ES-I3 (cell line): ENCODE results near the gene SEMA3A.

Experiments
- H3K36me3 ChIP-seq: 2 replicates; pipeline ENCODE4 v1.6.1; 2013; ENCODE audit warnings: mild to moderate bottlenecking, low read length, control low read depth, moderate library complexity; ENCODE audit not compliant: insufficient read depth
- H3K4me1 ChIP-seq: 2 replicates; pipeline ENCODE4 v1.6.1; 2013; ENCODE audit warnings: mild to moderate bottlenecking, control low read depth, low read length; ENCODE audit not compliant: insufficient read depth
- H3K9ac ChIP-seq: 2 replicates; pipeline ENCODE4 v1.6.1; 2013; ENCODE audit warnings: low read depth, mild to moderate bottlenecking, low read length, moderate library complexity
- H3K9me3 ChIP-seq: 2 replicates; pipeline ENCODE4 v1.6.1; 2013; ENCODE audit warnings: mild to moderate bottlenecking, low read length, moderate library complexity; ENCODE audit not compliant: control insufficient read depth, insufficient read depth

The SEMA3A gene

DNA sequence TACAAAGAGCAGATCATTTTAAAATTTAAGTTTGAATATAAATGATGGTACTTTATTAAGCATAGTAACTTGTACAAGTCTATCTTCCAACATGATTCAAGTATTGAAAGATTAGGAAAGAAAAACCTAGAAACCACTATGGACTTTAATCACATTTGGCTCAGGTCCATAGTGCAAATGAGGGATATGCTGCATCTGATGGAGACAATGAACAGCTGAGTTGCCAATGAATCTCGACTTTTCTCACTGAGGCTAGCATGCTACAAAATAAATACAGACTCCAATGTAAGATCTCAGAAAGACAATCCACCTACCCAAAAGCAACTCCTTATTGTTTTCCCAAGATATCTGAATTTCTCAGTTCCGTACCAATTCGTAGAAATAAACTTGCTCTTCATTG lies 89.8 kb downstream of the SEMA3A start:
- peaks cover 23% of the 10 kb centered on the region for H3K4me1 ChIP-seq
- H3K36me3 ChIP-seq: no peaks in the 10 kb centered on the region
- H3K9ac ChIP-seq: no peak overlapping the region
- no peaks in the 10 kb centered on the region for H3K9me3 ChIP-seq

DNA sequence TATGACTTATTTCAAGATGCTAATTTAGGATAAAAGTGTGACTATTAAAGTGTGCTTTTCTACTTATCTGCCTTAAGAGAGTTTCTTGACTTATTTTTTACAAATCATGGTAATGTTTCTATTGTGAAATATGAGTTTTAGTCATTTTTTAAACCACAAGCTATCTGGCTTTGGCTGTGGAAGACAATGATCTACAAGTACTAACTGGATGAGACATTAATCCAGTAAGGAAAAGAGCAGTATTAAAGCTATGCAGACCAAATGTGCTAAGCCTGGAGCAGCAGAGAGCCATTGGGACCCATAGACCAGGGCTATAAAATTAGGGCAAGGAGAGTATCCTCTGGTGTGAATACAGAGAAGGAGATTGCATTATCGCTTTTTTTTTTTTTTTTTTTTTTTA lies 92.4 kb downstream of the SEMA3A start:
- Histone ChIP-seq H3K4me1 (peaks cover 7% of the 10 kb centered on the region; the same call in 1 of the 2 replicates), H3K9me3 (no peaks in the 10 kb centered on the region), H3K9ac (no peak overlapping the region), H3K36me3 (no peaks in the 10 kb centered on the region)

GRCh38 chr7:84100866-84101265 lies 93.7 kb downstream of the SEMA3A start:
- H3K9me3 ChIP-seq: no peaks in the 10 kb centered on the region
- no peak overlapping the region for H3K9ac ChIP-seq
- peaks cover 4% of the 10 kb centered on the region; the same call in 1 of the 2 replicates for H3K4me1 ChIP-seq
- no peaks in the 10 kb centered on the region for H3K36me3 ChIP-seq

DNA sequence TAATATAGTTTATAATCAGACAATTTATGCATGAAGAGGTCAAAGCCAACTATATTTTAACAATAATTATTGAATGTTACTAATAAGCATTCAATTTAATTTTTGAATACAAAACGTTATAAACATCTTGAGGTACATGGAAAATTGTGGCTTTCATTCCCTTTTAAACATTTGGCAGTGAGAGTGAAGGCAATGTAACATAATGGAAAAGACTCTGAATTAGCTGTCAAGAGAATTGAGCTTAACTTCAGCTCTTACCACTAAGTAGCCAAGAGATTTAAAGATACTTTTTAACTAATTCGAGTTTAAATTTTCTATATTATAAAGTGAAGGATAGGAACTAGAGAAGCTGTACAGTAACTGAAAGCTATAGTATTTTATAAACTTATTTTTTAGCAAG lies 98.6 kb downstream of the SEMA3A start:
- peaks cover 8% of the 10 kb centered on the region; the same call in 1 of the 2 replicates for H3K4me1 ChIP-seq
- H3K9me3 ChIP-seq: no peaks in the 10 kb centered on the region
- H3K9ac ChIP-seq: no peak overlapping the region
- H3K36me3 ChIP-seq: no peaks in the 10 kb centered on the region

GRCh38 chr7:84092207-84092606 lies 102.4 kb downstream of the SEMA3A start:
- Histone ChIP-seq H3K36me3 (no peaks in the 10 kb centered on the region), H3K4me1 (peaks cover 15% of the 10 kb centered on the region; the same call in 1 of the 2 replicates), H3K9ac (no peak overlapping the region), H3K9me3 (no peaks in the 10 kb centered on the region)

DNA sequence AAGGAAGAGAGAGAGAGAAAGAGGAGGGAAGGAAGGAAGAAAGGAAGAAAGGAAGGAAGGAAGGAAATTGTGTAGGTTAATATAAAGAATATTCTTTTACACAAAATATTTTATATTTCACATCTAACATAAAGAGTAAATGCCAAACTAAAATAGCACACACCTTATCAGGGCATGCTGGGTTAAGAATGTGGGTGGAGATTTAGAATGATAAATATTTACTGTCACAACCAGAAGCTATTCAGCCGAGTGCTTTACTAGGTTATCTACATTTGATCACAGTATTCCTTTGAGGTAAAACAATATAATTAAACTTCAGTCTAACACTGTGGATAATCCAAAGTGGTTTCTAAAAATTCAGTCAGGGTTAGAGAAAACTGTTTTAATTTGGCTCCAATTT lies 103.3 kb downstream of the SEMA3A start:
- peaks cover 15% of the 10 kb centered on the region; the same call in 1 of the 2 replicates for H3K4me1 ChIP-seq
- no peak overlapping the region for H3K9ac ChIP-seq

GRCh38 chr7:84088802-84089201 lies 105.8 kb downstream of the SEMA3A start:
- Histone ChIP-seq H3K36me3 (no peaks in the 10 kb centered on the region), H3K9me3 (no peaks in the 10 kb centered on the region), H3K9ac (no peak overlapping the region), H3K4me1 (peaks cover 15% of the 10 kb centered on the region)

More for the DNA sequence above, 103.3 kb downstream of the SEMA3A start:
- Histone ChIP-seq H3K36me3 (no peaks in the 10 kb centered on the region), H3K9me3 (no peaks in the 10 kb centered on the region)

GRCh38 chr7:84085998-84086397 lies 108.6 kb downstream of the SEMA3A start:
- Histone ChIP-seq H3K9me3 (no peaks in the 10 kb centered on the region), H3K36me3 (no peaks in the 10 kb centered on the region), H3K9ac (no peak overlapping the region), H3K4me1 (peaks cover 6% of the 10 kb centered on the region)

- no peaks in the 10 kb centered on the region for H3K9me3 ChIP-seq
- H3K4me1 ChIP-seq: peaks cover 6% of the 10 kb centered on the region
- no peak overlapping the region for H3K9ac ChIP-seq
- no peaks in the 10 kb centered on the region for H3K36me3 ChIP-seq
These were observed 109.4 kb downstream of the SEMA3A start for GRCh38 chr7:84085147-84085546.

GRCh38 chr7:84083846-84084245 lies 110.7 kb downstream of the SEMA3A start:
- Histone ChIP-seq H3K36me3 (no peaks in the 10 kb centered on the region), H3K9me3 (no peaks in the 10 kb centered on the region), H3K4me1 (peaks cover 2% of the 10 kb centered on the region), H3K9ac (no peak overlapping the region)

DNA sequence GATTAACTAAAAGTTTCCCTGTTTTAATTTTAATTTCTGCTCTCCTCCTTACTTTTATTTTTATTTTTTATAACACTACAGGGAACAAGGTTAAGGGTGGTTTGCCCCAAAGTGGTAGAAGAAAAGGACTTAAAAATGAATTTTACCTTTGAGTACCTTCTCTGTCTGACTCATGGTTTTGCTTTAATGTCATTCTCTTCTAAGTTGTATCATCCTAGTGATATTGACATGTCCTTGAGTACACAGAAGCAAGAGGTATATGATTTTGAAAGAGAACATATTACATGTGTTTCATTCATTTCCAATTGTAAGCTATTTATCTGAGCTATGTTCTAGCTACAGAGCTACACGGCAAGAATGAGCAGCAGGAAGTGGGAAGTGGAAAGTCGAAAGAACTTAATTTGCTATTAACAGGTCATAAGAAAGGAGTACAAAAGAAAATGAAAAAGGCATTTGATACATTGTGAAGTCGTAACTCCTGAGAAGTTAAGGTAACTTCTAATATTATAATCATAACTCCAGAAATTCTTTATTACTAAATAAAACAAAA lies 112.5 kb downstream of the SEMA3A start:
- H3K4me1 ChIP-seq: no peaks in the 10 kb centered on the region; the same call in 1 of the 2 replicates
- H3K9ac ChIP-seq: no peak overlapping the region
- no peaks in the 10 kb centered on the region for H3K36me3 ChIP-seq
- H3K9me3 ChIP-seq: no peaks in the 10 kb centered on the region

DNA sequence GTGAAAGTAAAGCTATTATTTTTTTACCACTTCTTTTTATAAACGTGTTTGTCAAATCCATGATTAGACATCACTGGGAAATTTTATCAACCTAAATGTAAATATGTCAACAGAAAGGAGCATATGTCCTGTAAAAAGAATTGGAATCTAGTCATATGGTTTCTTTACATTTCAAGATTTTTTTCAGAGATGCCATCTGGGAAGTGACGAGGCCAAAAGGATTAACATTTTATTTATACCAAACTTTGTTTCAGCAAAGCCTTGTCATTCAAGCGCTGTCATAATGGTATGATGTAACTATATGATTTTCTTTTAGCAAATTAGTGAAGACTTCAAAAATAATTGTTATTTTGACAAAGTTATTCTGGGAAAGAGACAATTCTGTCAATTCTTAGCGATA lies 117.3 kb downstream of the SEMA3A start:
- Histone ChIP-seq H3K36me3 (no peaks in the 10 kb centered on the region), H3K9ac (no peak overlapping the region), H3K9me3 (no peaks in the 10 kb centered on the region)

DNA sequence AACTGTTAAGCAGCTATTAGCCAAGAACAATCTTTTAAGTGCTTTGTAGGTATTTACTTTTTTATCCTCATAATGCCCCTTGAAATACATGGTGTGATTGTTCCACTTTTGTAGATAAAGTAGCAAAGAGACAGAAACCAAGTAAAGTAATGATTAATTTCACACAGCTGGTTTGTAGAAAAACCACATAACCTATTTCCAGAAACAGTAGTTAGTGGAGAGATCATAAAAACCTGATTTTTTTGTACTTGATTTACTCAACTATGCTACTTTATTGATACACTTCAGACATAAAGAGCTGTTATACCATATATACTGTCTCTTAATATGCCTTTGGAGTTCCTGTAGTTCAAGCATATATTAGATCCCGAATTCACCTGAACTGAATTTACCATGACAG lies 118.4 kb downstream of the SEMA3A start:
- no peak overlapping the region for H3K9ac ChIP-seq
- no peaks in the 10 kb centered on the region for H3K36me3 ChIP-seq
- no peaks in the 10 kb centered on the region for H3K9me3 ChIP-seq
- H3K4me1 ChIP-seq: no peaks in the 10 kb centered on the region

More for the DNA sequence above, 117.3 kb downstream of the SEMA3A start:
- H3K4me1 ChIP-seq: no peaks in the 10 kb centered on the region

- Histone ChIP-seq H3K4me1 (no peaks in the 10 kb centered on the region), H3K36me3 (no peaks in the 10 kb centered on the region), H3K9ac (no peak overlapping the region), H3K9me3 (no peaks in the 10 kb centered on the region)
These were observed 121.3 kb downstream of the SEMA3A start for GRCh38 chr7:84073186-84073875.

DNA sequence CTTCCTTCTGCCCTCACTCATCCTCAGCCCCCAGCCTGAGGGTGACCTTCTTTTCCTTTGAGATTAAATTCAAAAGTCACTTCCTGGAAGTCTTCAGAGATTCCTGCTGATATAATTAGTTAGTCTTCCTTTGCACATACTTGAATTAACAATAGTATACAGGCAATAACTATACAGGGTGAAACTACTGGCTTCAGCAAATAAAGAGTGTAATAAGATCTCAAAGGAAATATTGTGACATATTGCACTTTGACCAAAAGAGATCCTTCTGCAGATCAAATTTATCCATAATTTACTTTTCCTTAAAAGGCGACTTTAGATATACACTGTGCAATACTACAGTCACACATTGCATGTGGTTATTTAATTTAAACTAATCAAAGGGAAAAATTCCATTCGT lies 123.8 kb downstream of the SEMA3A start:
- H3K9ac ChIP-seq: no peak overlapping the region
- no peaks in the 10 kb centered on the region for H3K9me3 ChIP-seq
- H3K4me1 ChIP-seq: no peaks in the 10 kb centered on the region
- H3K36me3 ChIP-seq: no peaks in the 10 kb centered on the region
